HG03039 (cell line): Measurements from ENCODE around the gene CMTM4.
"Not testable (repeated sequence)": the region's sequence is repeated elsewhere in the genome, so short reads cannot be mapped to it uniquely, and the experiment has no call there.

Experiments
- ATAC-seq: cut with Tn5 transposase; IDR thresholded peaks from one replicate; pipeline ENCODE4 v1.9.1; 2021; ENCODE audit warnings: mild to moderate bottlenecking, moderate library complexity; ENCODE audit not compliant: unreplicated experiment

Gene CMTM4

GRCh38 chr16:66649167-66649566, 47.4 kb downstream of the CMTM4 start:
- no peak for ATAC-seq

GRCh38 chr16:66647866-66648265, 48.7 kb downstream of the CMTM4 start:
- ATAC-seq, result no peak

- ATAC-seq, result no peak
These were observed 55.2 kb downstream of the CMTM4 start for GRCh38 chr16:66641387-66641786.

- no peak for ATAC-seq
These were observed 55.7 kb downstream of the CMTM4 start for GRCh38 chr16:66640724-66641314.

- no peak for ATAC-seq
These were observed 57.3 kb downstream of the CMTM4 start for GRCh38 chr16:66639091-66639885.

- ATAC-seq, result no peak
These were observed 58.7 kb downstream of the CMTM4 start for GRCh38 chr16:66637806-66638205.

- no peak for ATAC-seq
These were observed 60.3 kb downstream of the CMTM4 start for GRCh38 chr16:66636199-66636598.

- ATAC-seq, result no peak
These were observed 61.1 kb downstream of the CMTM4 start for GRCh38 chr16:66635406-66635805.

- no peak for ATAC-seq
These were observed 61.9 kb downstream of the CMTM4 start for GRCh38 chr16:66634527-66635196.

- not testable (repeated sequence) for ATAC-seq
These were observed 65.0 kb downstream of the CMTM4 start for GRCh38 chr16:66631558-66631957.

GRCh38 chr16:66630561-66631260, 65.8 kb downstream of the CMTM4 start:
- ATAC-seq, result not testable (repeated sequence)

GRCh38 chr16:66629856-66630255, 66.7 kb downstream of the CMTM4 start:
- no peak for ATAC-seq

- not testable (repeated sequence) for ATAC-seq
These were observed 68.7 kb downstream of the CMTM4 start for GRCh38 chr16:66627611-66628378.

- no peak for ATAC-seq
These were observed 72.8 kb downstream of the CMTM4 start for GRCh38 chr16:66623755-66624154.

GRCh38 chr16:66622863-66623262, 73.7 kb downstream of the CMTM4 start:
- ATAC-seq, result no peak

GRCh38 chr16:66621973-66622372, 74.6 kb downstream of the CMTM4 start:
- no peak for ATAC-seq

GRCh38 chr16:66620429-66620795, 76.1 kb downstream of the CMTM4 start:
- no peak for ATAC-seq

GRCh38 chr16:66619534-66620428, 76.8 kb downstream of the CMTM4 start:
- ATAC-seq, result no peak

- no peak for ATAC-seq
These were observed 77.8 kb downstream of the CMTM4 start for GRCh38 chr16:66618588-66619375.
